Measurements from ENCODE around the gene EIF1AY. TPM values are rescaled to one million over a fixed set of nuclear protein-coding genes. Genes with fewer than 3 reads are reported as not detected.

Gene EIF1AY
- total and polyA plus RNA-seq, 2 of the 4 experiments (the other 2 are of a cell fraction), result not detected

DNA sequence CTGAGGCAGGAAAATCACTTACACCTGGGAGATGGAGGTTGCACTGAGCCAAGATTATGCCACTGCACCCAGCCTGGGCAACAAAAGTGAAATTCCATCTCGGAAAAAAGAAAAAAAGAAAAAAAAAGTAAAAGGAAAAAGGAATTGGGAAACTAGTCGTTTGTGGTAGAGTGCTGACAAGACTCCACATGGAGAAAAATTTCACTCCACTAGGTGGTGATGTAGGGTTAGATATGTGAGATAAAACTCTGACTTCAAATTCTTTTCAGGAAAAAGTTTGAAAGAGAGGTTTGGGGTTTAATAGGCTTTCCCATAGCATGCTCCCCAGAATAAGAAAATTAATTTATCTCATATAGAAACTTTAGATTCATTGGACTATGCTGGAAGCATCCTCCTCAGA lies 16.9 kb upstream of the EIF1AY start:
- in situ Hi-C loops (cut with MboI; ENCODE audit: low sequenced_read_pairs) (no loop called here), dilution Hi-C loops (cut with HindIII; ENCODE audit: low sequenced_read_pairs, unreplicated experiment) (no loop called here), intact Hi-C loops (cut with micrococcal nuclease) (no loop called here)
- Histone ChIP-seq H3K27ac (ENCODE audit: insufficient read depth, low read length) (no peak overlapping the region), H3K14ac (replicated peaks; ENCODE audit: low read depth, low read length) (no peak overlapping the region), H2BK120ac (ENCODE audit: low read depth, low read length) (no peak overlapping the region), H2BK15ac (ENCODE audit: low read depth, low read length) (no peak overlapping the region), H4K5ac (ENCODE audit: low read depth, low read length) (no peak overlapping the region), H3K36me3 (ENCODE audit: control insufficient read depth, insufficient read depth, low read length) (no peaks in the 10 kb centered on the region), H3K9me1 (ENCODE audit: insufficient read depth, low read length) (no peaks in the 10 kb centered on the region), H3K9me3 (ENCODE audit: control insufficient read depth, insufficient read depth, low read length) (no peaks in the 10 kb centered on the region), H3K18ac (ENCODE audit: low read depth, low read length) (no peak overlapping the region), H2AK5ac (ENCODE audit: low read depth, low read length) (no peak overlapping the region), H2AK9ac (replicated peaks; ENCODE audit: low read depth, low read length, poor library complexity) (no peak overlapping the region), H4K20me1 (ENCODE audit: insufficient read depth, low read length) (no peaks in the 10 kb centered on the region), H4K8ac (ENCODE audit: low read depth in 2 of 2, low read length in 2 of 2) (no peak overlapping the region), H3K27me3 (ENCODE audit: control insufficient read depth, insufficient read depth, low read length) (no peaks in the 10 kb centered on the region), H3K4ac (ENCODE audit: low read depth, low read length) (no peak overlapping the region), H3K56ac (ENCODE audit: extremely low read depth, insufficient read depth, low read length) (no peak overlapping the region), H4K91ac (ENCODE audit: insufficient read depth, low read depth, low read length) (no peak overlapping the region), H2BK5ac (ENCODE audit: low read depth, low read length, poor library complexity, severe bottlenecking) (no peak overlapping the region), H3K4me2 (ENCODE audit: low read depth, low read length) (no peak overlapping the region), H3K23ac (ENCODE audit: low read depth, low read length) (no peak overlapping the region), H3K9ac (ENCODE audit: low read depth, low read length) (no peak overlapping the region), H3K79me1 (ENCODE audit: low read depth in 1 of 2, low read length in 2 of 2) (no peaks in the 10 kb centered on the region), H3K4me3 (ENCODE audit: insufficient read depth, low read depth, low read length) (no peak overlapping the region), H3K4me1 (ENCODE audit: control insufficient read depth, insufficient read depth, low read length) (no peaks in the 10 kb centered on the region), H2AFZ (replicated peaks; ENCODE audit: low read length, poor library complexity) (no peak overlapping the region), H2BK20ac (ENCODE audit: low read depth, low read length) (no peak overlapping the region)
- ATAC-seq (ENCODE audit: low read depth) (no peak), DNase-seq (no peak)
- TF ChIP-seq RCOR1 (IDR thresholded peaks at IDR 0.05; ENCODE audit: insufficient replicate concordance, low read length) (no peak), FOS (IDR thresholded peaks at IDR 0.05; ENCODE audit: low read depth, low read length) (no peak)
- TF ChIP-seq, protein P1, sequence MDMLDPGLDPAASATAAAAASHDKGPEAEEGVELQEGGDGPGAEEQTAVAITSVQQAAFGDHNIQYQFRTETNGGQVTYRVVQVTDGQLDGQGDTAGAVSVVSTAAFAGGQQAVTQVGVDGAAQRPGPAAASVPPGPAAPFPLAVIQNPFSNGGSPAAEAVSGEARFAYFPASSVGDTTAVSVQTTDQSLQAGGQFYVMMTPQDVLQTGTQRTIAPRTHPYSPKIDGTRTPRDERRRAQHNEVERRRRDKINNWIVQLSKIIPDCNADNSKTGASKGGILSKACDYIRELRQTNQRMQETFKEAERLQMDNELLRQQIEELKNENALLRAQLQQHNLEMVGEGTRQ (IDR thresholded peaks at IDR 0.05; ENCODE audit: low read depth, low read length), result no peak
- WGBS, 2 experiments (ENCODE audit: extremely low coverage in 2 of 2, insufficient read length in 1 of 2), result no CpG with 5 or more reads among the region's 2 CpGs
- no TSS peak for BruUV-seq (replicated peaks)
- POLR2A ChIA-PET (ENCODE audit: unreplicated experiment), result no interaction called here
- CTCF ChIA-PET, result no interaction called here

Measured in IMR-90 (cell line).